Measurements from ENCODE around the gene TEX264. TPM values are rescaled to one million over a fixed set of nuclear protein-coding genes. Genes with fewer than 3 reads are reported as not detected.

The TEX264 gene
- total and polyA plus RNA-seq, 4 donors, result 18.2 to 40.7 (median 25.5) TPM

- Histone ChIP-seq H3K36me3 (ENCODE audit: control insufficient read depth in 1 of 2, insufficient read depth in 2 of 2, low read length in 1 of 2) (no peaks in the 10 kb centered on the region), H3K27ac (ENCODE audit: low read depth in 1 of 2, low read length in 2 of 2) (no peak overlapping the region), H3K4me1 (ENCODE audit: control insufficient read depth in 1 of 2, insufficient read depth in 2 of 2, low read length in 2 of 2) (no peaks in the 10 kb centered on the region), H3K9me3 (ENCODE audit: control insufficient read depth, low read length) (no peaks in the 10 kb centered on the region), H3K4me3 (ENCODE audit: low read length in 2 of 2) (no peak overlapping the region), H3K27me3 (ENCODE audit: control insufficient read depth in 1 of 2, insufficient read depth in 2 of 2, low read length in 1 of 2) (no peaks in the 10 kb centered on the region)
- DNase-seq (peak; percentile 35 to 60), ATAC-seq (ENCODE audit: low FRiP score) (no peak)
- 82 to 84% methylated on average over 8 of the region's 8 CpGs for WGBS, 2 donors
- intact Hi-C loops (cut with DNase I), result no loop called here
Measured at GRCh38 chr3:51711352-51712037, 40.4 kb downstream of the TEX264 start.

DNA sequence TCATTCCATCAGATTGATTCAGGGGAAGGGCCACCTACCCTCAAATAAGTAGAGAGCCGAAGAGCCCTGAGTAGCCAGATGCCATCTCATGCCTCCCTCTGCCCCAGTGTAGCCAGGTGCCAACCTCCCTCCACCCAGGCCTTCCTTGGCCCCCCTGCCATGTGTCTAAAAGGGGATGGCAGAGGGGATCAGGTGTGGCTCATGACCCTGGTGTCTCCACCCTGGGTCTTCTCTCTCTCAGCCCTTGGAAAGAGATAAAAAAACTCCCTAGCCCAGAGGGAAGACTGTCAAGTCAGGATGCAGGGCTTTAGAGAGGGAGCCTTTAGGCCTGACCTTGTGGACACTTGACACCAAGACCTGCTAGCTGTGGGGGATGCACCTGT is 41.0 kb downstream of the TEX264 start:
- intact Hi-C loops (cut with DNase I), result no loop called here

DNA sequence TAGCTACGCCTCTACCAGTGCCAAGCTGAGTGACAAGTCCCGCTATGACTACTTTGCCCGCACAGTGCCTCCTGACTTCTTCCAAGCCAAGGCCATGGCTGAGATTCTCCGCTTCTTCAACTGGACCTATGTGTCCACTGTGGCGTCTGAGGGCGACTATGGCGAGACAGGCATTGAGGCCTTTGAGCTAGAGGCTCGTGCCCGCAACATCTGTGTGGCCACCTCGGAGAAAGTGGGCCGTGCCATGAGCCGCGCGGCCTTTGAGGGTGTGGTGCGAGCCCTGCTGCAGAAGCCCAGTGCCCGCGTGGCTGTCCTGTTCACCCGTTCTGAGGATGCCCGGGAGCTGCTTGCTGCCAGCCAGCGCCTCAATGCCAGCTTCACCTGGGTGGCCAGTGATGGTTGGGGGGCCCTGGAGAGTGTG is 41.5 kb downstream of the TEX264 start:
- Histone ChIP-seq H3K36me3 (ENCODE audit: control insufficient read depth in 1 of 2, insufficient read depth in 2 of 2, low read length in 1 of 2) (no peaks in the 10 kb centered on the region), H3K4me1 (ENCODE audit: control insufficient read depth in 1 of 2, insufficient read depth in 2 of 2, low read length in 2 of 2) (no peaks in the 10 kb centered on the region), H3K27me3 (ENCODE audit: control insufficient read depth in 1 of 2, insufficient read depth in 2 of 2, low read length in 1 of 2) (no peaks in the 10 kb centered on the region), H3K9me3 (ENCODE audit: control insufficient read depth, low read length) (no peaks in the 10 kb centered on the region), H3K4me3 (ENCODE audit: low read length in 2 of 2) (no peak overlapping the region), H3K27ac (ENCODE audit: low read depth in 1 of 2, low read length in 2 of 2) (no peak overlapping the region)
- WGBS, 2 donors, result 96% methylated on average over 20 of the region's 20 CpGs
- DNase-seq, result peak in 1 of 2 donors; percentile 69
- no peak for ATAC-seq (ENCODE audit: low FRiP score)
- intact Hi-C loops (cut with DNase I), result no loop called here

More for the DNA sequence above, 41.0 kb downstream of the TEX264 start:
- H3K36me3 ChIP-seq (ENCODE audit: control insufficient read depth in 1 of 2, insufficient read depth in 2 of 2, low read length in 1 of 2), result no peaks in the 10 kb centered on the region
- DNase-seq (no peak), ATAC-seq (ENCODE audit: low FRiP score) (no peak)
- 50 to 89% methylated on average over 1 of the region's 1 CpG for WGBS, 2 donors
- no peaks in the 10 kb centered on the region for H3K4me1 ChIP-seq (ENCODE audit: control insufficient read depth in 1 of 2, insufficient read depth in 2 of 2, low read length in 2 of 2)
- H3K9me3 ChIP-seq (ENCODE audit: control insufficient read depth, low read length), result no peaks in the 10 kb centered on the region
- no peak overlapping the region for H3K27ac ChIP-seq (ENCODE audit: low read depth in 1 of 2, low read length in 2 of 2)
- no peaks in the 10 kb centered on the region for H3K27me3 ChIP-seq (ENCODE audit: control insufficient read depth in 1 of 2, insufficient read depth in 2 of 2, low read length in 1 of 2)
- no peak overlapping the region for H3K4me3 ChIP-seq (ENCODE audit: low read length in 2 of 2)

DNA sequence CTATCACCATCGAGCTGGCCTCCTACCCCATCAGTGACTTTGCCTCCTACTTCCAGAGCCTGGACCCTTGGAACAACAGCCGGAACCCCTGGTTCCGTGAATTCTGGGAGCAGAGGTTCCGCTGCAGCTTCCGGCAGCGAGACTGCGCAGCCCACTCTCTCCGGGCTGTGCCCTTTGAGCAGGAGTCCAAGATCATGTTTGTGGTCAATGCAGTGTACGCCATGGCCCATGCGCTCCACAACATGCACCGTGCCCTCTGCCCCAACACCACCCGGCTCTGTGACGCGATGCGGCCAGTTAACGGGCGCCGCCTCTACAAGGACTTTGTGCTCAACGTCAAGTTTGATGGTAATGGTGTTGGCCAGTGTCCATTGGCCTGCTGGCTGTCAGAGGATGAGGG is 41.9 kb downstream of the TEX264 start:
- no peak overlapping the region for H3K4me3 ChIP-seq (ENCODE audit: low read length in 2 of 2)
- H3K4me1 ChIP-seq (ENCODE audit: control insufficient read depth in 1 of 2, insufficient read depth in 2 of 2, low read length in 2 of 2), result no peaks in the 10 kb centered on the region
- no peak overlapping the region for H3K27ac ChIP-seq (ENCODE audit: low read depth in 1 of 2, low read length in 2 of 2)
- ATAC-seq (ENCODE audit: low FRiP score) (no peak), DNase-seq (peak in 1 of 2 donors; percentile 64)
- H3K27me3 ChIP-seq (ENCODE audit: control insufficient read depth in 1 of 2, insufficient read depth in 2 of 2, low read length in 1 of 2), result no peaks in the 10 kb centered on the region
- intact Hi-C loops (cut with DNase I), result no loop called here
- H3K36me3 ChIP-seq (ENCODE audit: control insufficient read depth in 1 of 2, insufficient read depth in 2 of 2, low read length in 1 of 2), result no peaks in the 10 kb centered on the region
- 95% methylated on average over 19 of the region's 19 CpGs for WGBS, 2 donors
- H3K9me3 ChIP-seq (ENCODE audit: control insufficient read depth, low read length), result no peaks in the 10 kb centered on the region

- Histone ChIP-seq H3K9me3 (ENCODE audit: control insufficient read depth, low read length) (no peaks in the 10 kb centered on the region), H3K27ac (ENCODE audit: low read depth in 1 of 2, low read length in 2 of 2) (no peak overlapping the region), H3K4me3 (ENCODE audit: low read length in 2 of 2) (no peak overlapping the region), H3K36me3 (ENCODE audit: control insufficient read depth in 1 of 2, insufficient read depth in 2 of 2, low read length in 1 of 2) (no peaks in the 10 kb centered on the region), H3K27me3 (ENCODE audit: control insufficient read depth in 1 of 2, insufficient read depth in 2 of 2, low read length in 1 of 2) (no peaks in the 10 kb centered on the region), H3K4me1 (ENCODE audit: control insufficient read depth in 1 of 2, insufficient read depth in 2 of 2, low read length in 2 of 2) (no peaks in the 10 kb centered on the region)
- intact Hi-C loops (cut with DNase I), result no loop called here
- WGBS, 2 donors, result 94% methylated on average over 36 of the region's 36 CpGs
- DNase-seq, result peak in 1 of 2 donors; percentile 71
- no peak for ATAC-seq (ENCODE audit: low FRiP score)
Measured at GRCh38 chr3:51715231-51715976, 44.4 kb downstream of the TEX264 start.

GRCh38 chr3:51715977-51716294 is 44.9 kb downstream of the TEX264 start:
- no peak for DNase-seq
- 95 to 96% methylated on average over 8 of the region's 8 CpGs for WGBS, 2 donors
- intact Hi-C loops (cut with DNase I), result no loop called here

GRCh38 chr3:51716805-51717204 is 45.8 kb downstream of the TEX264 start:
- intact Hi-C loops (cut with DNase I), result no loop called here
- DNase-seq, result peak in 1 of 2 donors; percentile 63
- WGBS, 2 donors, result 84 to 86% methylated on average over 5 of the region's 5 CpGs

More at GRCh38 chr3:51715977-51716294, 44.9 kb downstream of the TEX264 start:
- no peak for ATAC-seq (ENCODE audit: low FRiP score)
- no peaks in the 10 kb centered on the region for H3K27me3 ChIP-seq (ENCODE audit: control insufficient read depth in 1 of 2, insufficient read depth in 2 of 2, low read length in 1 of 2)
- H3K4me1 ChIP-seq (ENCODE audit: control insufficient read depth in 1 of 2, insufficient read depth in 2 of 2, low read length in 2 of 2), result no peaks in the 10 kb centered on the region
- no peak overlapping the region for H3K4me3 ChIP-seq (ENCODE audit: low read length in 2 of 2)
- no peak overlapping the region for H3K27ac ChIP-seq (ENCODE audit: low read depth in 1 of 2, low read length in 2 of 2)
- no peaks in the 10 kb centered on the region for H3K36me3 ChIP-seq (ENCODE audit: control insufficient read depth in 1 of 2, insufficient read depth in 2 of 2, low read length in 1 of 2)
- H3K9me3 ChIP-seq (ENCODE audit: control insufficient read depth, low read length), result no peaks in the 10 kb centered on the region

GRCh38 chr3:51717446-51717845 is 46.4 kb downstream of the TEX264 start:
- no peak for ATAC-seq (ENCODE audit: low FRiP score)
- no peaks in the 10 kb centered on the region for H3K27me3 ChIP-seq (ENCODE audit: control insufficient read depth in 1 of 2, insufficient read depth in 2 of 2, low read length in 1 of 2)
- H3K27ac ChIP-seq (ENCODE audit: low read depth in 1 of 2, low read length in 2 of 2), result no peak overlapping the region
- no peaks in the 10 kb centered on the region for H3K4me1 ChIP-seq (ENCODE audit: control insufficient read depth in 1 of 2, insufficient read depth in 2 of 2, low read length in 2 of 2)
- intact Hi-C loops (cut with DNase I), result no loop called here
- peak in 1 of 2 donors; percentile 58 for DNase-seq
- WGBS, 2 donors, result 85 to 91% methylated on average over 10 of the region's 10 CpGs
- no peak overlapping the region for H3K4me3 ChIP-seq (ENCODE audit: low read length in 2 of 2)
- no peaks in the 10 kb centered on the region for H3K9me3 ChIP-seq (ENCODE audit: control insufficient read depth, low read length)
- H3K36me3 ChIP-seq (ENCODE audit: control insufficient read depth in 1 of 2, insufficient read depth in 2 of 2, low read length in 1 of 2), result no peaks in the 10 kb centered on the region

More at GRCh38 chr3:51716805-51717204, 45.8 kb downstream of the TEX264 start:
- Histone ChIP-seq H3K4me3 (ENCODE audit: low read length in 2 of 2) (no peak overlapping the region), H3K4me1 (ENCODE audit: control insufficient read depth in 1 of 2, insufficient read depth in 2 of 2, low read length in 2 of 2) (no peaks in the 10 kb centered on the region), H3K9me3 (ENCODE audit: control insufficient read depth, low read length) (no peaks in the 10 kb centered on the region), H3K27ac (ENCODE audit: low read depth in 1 of 2, low read length in 2 of 2) (no peak overlapping the region), H3K36me3 (ENCODE audit: control insufficient read depth in 1 of 2, insufficient read depth in 2 of 2, low read length in 1 of 2) (no peaks in the 10 kb centered on the region), H3K27me3 (ENCODE audit: control insufficient read depth in 1 of 2, insufficient read depth in 2 of 2, low read length in 1 of 2) (no peaks in the 10 kb centered on the region)
- ATAC-seq (ENCODE audit: low FRiP score), result no peak

- Histone ChIP-seq H3K36me3 (ENCODE audit: control insufficient read depth in 1 of 2, insufficient read depth in 2 of 2, low read length in 1 of 2) (no peaks in the 10 kb centered on the region), H3K4me3 (ENCODE audit: low read length in 2 of 2) (no peak overlapping the region), H3K9me3 (ENCODE audit: control insufficient read depth, low read length) (no peaks in the 10 kb centered on the region), H3K27ac (ENCODE audit: low read depth in 1 of 2, low read length in 2 of 2) (no peak overlapping the region), H3K27me3 (ENCODE audit: control insufficient read depth in 1 of 2, insufficient read depth in 2 of 2, low read length in 1 of 2) (no peaks in the 10 kb centered on the region), H3K4me1 (ENCODE audit: control insufficient read depth in 1 of 2, insufficient read depth in 2 of 2, low read length in 2 of 2) (no peaks in the 10 kb centered on the region)
- intact Hi-C loops (cut with DNase I), result no loop called here
- ATAC-seq (ENCODE audit: low FRiP score) (no peak), DNase-seq (no peak)
- WGBS, 2 donors, result 78 to 79% methylated on average over 7 of the region's 7 CpGs
Measured at GRCh38 chr3:51717947-51718346, 46.9 kb downstream of the TEX264 start.

Measured in aorta (tissue), 5 donors.